Fibroblast of mammary gland (primary cell): ENCODE results near the gene CEP112.

Source experiments
- DNase-seq: peaks from one replicate; pipeline ENCODE4 v3.0.0-alpha.2; 2010; ENCODE audit warnings: low read depth
- H3K4me3 ChIP-seq: 2 replicates; pipeline ENCODE4 v1.5.1; 2011; ENCODE audit warnings: low read depth, mild to moderate bottlenecking, low read length, moderate library complexity; ENCODE audit not compliant: control insufficient read depth
- TF ChIP-seq, protein P1 (sequence below): conservative IDR thresholded peaks from 2 replicates; pipeline ENCODE4 v1.5.1; 2011; ENCODE audit warnings: low read depth, low read length, inconsistent platforms; ENCODE audit not compliant: control insufficient read depth, insufficient read depth

Gene CEP112

DNA sequence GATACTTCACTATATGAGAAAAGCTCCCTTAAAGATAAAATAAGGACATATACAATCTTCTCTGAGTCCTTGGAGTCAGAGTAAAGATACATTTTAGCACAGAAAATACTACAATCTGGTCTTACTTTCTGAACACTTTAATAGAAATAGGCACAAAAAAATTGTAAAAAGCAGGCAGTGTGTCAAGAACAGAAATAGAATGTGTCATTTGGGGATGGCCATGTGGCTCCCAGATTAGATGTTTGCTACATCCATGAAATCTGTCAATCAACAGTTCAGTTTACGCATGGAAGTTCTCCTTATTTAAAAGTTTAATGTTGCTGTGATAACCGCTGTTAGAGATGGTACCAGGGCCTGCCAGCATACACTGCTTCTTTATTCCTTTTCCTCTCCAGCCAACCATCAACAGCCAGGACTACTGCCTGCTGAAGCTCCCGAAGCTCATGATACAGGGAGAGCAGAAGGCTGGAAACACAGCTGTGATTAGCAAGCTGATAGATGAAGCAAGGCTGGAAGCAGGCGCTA is 278.5 kb downstream of the CEP112 start:
- TF ChIP-seq, protein P1, sequence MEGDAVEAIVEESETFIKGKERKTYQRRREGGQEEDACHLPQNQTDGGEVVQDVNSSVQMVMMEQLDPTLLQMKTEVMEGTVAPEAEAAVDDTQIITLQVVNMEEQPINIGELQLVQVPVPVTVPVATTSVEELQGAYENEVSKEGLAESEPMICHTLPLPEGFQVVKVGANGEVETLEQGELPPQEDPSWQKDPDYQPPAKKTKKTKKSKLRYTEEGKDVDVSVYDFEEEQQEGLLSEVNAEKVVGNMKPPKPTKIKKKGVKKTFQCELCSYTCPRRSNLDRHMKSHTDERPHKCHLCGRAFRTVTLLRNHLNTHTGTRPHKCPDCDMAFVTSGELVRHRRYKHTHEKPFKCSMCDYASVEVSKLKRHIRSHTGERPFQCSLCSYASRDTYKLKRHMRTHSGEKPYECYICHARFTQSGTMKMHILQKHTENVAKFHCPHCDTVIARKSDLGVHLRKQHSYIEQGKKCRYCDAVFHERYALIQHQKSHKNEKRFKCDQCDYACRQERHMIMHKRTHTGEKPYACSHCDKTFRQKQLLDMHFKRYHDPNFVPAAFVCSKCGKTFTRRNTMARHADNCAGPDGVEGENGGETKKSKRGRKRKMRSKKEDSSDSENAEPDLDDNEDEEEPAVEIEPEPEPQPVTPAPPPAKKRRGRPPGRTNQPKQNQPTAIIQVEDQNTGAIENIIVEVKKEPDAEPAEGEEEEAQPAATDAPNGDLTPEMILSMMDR, result no peak
- H3K4me3 ChIP-seq, result no peak overlapping the region
- no peak for DNase-seq

DNA sequence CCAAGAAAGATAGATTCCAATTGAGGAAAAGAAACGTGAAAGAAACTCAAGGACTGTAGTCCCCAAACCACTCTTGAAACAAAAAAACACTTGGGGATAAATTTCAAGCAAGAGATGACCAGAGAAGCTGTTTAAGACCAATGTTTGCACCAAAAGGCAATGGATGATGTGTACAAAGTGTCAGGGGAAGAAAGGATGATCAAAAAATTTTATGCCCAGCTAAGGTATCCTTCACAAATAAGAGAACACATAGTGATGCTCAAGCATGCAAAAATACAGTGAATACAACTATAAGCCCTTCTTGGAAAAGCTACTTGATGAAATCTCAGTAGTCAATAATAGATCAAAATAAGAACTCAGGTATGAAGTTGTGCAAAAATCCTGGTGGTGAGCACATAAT is 281.1 kb downstream of the CEP112 start:
- no peak for DNase-seq
- TF ChIP-seq, protein P1, result no peak
- no peak overlapping the region for H3K4me3 ChIP-seq

DNA sequence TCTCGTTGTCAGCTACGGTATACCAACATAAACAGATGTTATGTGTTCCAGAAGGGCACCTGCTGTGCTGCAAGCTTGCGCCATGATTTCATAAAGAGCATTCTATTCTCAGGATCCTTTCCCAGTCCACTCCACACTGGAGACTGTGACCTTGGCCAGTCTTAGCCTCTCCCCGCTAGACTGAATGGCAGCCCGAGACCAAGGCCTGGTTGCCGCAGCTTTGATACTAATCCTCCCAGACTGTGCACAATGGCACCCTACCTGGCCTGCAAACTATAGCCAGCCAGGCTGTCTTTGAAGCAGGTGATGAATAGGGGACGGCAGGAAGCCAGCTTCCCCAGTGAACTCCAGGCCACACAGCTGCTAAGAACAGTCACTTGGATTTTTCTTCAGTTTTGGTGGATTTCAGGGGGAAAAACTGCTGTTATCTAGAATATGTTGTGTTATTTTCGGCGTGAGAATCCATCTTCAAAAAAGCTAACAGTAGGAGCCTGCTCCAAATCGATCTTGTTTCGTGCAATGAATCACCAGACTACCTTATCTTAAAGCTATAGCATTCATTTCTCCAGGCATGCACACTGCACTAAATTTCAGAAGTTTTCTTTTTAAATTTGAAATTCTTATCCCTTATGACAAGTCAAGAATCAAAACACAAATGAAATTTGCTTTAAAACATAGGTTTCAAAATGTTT is 289.0 kb downstream of the CEP112 start:
- TF ChIP-seq, protein P1, result no peak
- no peak for DNase-seq
- H3K4me3 ChIP-seq, result no peak overlapping the region

DNA sequence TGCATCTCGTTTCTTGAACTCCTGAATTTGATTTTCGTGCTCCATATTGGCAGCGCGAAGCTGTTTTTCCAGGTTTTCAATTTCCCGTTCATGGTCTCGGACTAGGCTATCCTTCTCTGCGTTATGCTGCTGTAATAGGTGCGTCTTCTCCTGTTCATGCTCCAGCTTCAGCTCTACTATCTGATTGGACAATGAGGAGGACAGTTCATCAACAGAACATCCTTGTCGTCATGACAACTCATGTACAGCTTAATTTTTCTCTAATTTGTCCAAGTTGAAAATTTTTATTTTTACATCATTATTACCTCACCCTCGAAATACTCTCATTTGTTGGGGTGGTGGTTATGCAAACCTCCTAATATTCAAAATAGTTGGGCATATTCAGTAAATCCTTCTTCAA is 289.8 kb downstream of the CEP112 start:
- H3K4me3 ChIP-seq, result no peak overlapping the region
- TF ChIP-seq, protein P1, result no peak
- DNase-seq, result no peak

DNA sequence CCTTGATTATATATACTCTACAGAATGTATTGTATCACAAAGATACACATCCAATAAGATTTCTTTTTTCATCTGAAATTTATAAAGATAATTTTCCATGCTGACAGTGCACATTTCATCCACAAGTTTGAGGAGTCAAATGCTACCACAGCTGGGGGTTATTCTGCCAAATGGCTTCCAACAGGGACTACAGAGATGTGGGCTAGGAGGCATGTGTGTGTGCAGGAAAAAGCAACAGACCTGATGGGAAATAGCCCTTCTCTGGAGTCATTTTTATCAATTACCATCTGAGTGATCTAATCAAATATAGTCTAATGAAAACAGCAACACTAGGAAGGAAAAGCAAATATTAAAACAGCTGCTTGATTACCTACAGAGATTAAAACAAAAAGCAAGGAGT is 290.5 kb downstream of the CEP112 start:
- H3K4me3 ChIP-seq, result no peak overlapping the region
- TF ChIP-seq, protein P1, result no peak
- DNase-seq, result no peak

DNA sequence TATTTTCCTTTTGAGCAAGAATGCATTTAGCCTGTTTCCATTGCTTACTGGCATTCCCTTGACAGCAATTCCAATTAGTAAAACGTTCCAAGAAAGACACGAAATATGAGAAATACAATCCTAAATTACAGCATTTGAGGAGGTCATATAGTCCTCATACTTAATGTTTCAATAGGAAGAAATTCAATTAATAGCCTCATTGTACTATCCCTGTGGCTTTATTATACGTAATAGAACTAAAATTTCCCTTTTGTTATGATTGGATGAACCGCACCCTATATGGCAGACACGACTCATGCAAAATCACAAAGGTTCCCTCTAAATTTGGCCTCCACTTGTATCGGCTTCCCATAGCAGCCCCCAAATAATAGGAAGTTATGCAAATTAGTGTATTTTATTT is 291.7 kb downstream of the CEP112 start:
- TF ChIP-seq, protein P1, result no peak
- H3K4me3 ChIP-seq, result no peak overlapping the region
- DNase-seq, result no peak
